ENCODE results near the gene CCND1.

- no peak for TF ChIP-seq EZH2 (IDR thresholded peaks at IDR 0.05; ENCODE audit: borderline replicate concordance, low read depth, low read length, poor library complexity, severe bottlenecking)
- TF ChIP-seq, protein P1, sequence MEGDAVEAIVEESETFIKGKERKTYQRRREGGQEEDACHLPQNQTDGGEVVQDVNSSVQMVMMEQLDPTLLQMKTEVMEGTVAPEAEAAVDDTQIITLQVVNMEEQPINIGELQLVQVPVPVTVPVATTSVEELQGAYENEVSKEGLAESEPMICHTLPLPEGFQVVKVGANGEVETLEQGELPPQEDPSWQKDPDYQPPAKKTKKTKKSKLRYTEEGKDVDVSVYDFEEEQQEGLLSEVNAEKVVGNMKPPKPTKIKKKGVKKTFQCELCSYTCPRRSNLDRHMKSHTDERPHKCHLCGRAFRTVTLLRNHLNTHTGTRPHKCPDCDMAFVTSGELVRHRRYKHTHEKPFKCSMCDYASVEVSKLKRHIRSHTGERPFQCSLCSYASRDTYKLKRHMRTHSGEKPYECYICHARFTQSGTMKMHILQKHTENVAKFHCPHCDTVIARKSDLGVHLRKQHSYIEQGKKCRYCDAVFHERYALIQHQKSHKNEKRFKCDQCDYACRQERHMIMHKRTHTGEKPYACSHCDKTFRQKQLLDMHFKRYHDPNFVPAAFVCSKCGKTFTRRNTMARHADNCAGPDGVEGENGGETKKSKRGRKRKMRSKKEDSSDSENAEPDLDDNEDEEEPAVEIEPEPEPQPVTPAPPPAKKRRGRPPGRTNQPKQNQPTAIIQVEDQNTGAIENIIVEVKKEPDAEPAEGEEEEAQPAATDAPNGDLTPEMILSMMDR (conservative IDR thresholded peaks at IDR 0.05; ENCODE audit: low read depth, low read length): no peak; the same call in 1 of the 2 replicates
Measured at GRCh38 chr11:69653406-69653960, 12.5 kb downstream of the CCND1 start.

Data from A673 (cell line).